H9 (cell line): ENCODE results near the gene INTS7. TPM values are rescaled to one million over a fixed set of nuclear protein-coding genes. Genes with fewer than 3 reads are reported as not detected.

Experiments used
- DNase-seq: peaks from one replicate; pipeline ENCODE4 v3.0.0-alpha.2; 2017
- H2AFZ ChIP-seq: one replicate; pipeline ENCODE4 v1.6.1; 2013; ENCODE audit warnings: mild to moderate bottlenecking, low read length, control low read depth, moderate library complexity
- H2AK5ac ChIP-seq: 2 replicates; pipeline ENCODE4 v1.6.1; 2013; ENCODE audit warnings: low read length, control low read depth, mixed read lengths; ENCODE audit not compliant: insufficient read length
- H2BK120ac ChIP-seq: one replicate; pipeline ENCODE4 v1.6.1; 2013; ENCODE audit warnings: low read depth, mild to moderate bottlenecking, low read length, control low read depth, inconsistent platforms; ENCODE audit not compliant: poor library complexity, severe bottlenecking
- H2BK12ac ChIP-seq: 2 replicates; pipeline ENCODE4 v1.6.1; 2013; ENCODE audit warnings: low read length, control low read depth, mixed read lengths, low read depth; ENCODE audit not compliant: insufficient read length
- H2BK15ac ChIP-seq: 2 replicates; pipeline ENCODE4 v1.6.1; 2013; ENCODE audit warnings: low read depth, low read length, control low read depth
- H2BK20ac ChIP-seq: one replicate; pipeline ENCODE4 v1.6.1; 2013; ENCODE audit warnings: low read depth, mild to moderate bottlenecking, low read length, control low read depth, inconsistent platforms; ENCODE audit not compliant: poor library complexity, severe bottlenecking
- H2BK5ac ChIP-seq: 2 replicates; pipeline ENCODE4 v1.6.1; 2013; ENCODE audit warnings: low read length, control low read depth, mixed read lengths; ENCODE audit not compliant: insufficient read length
- H3K14ac ChIP-seq: 2 replicates; pipeline ENCODE4 v1.6.1; 2013; ENCODE audit warnings: low read length, control low read depth; ENCODE audit not compliant: insufficient read depth
- H3K18ac ChIP-seq: 2 replicates; pipeline ENCODE4 v1.6.1; 2013; ENCODE audit warnings: low read depth, mild to moderate bottlenecking, mixed read lengths, low read length, control low read depth; ENCODE audit not compliant: insufficient read length
- H3K23ac ChIP-seq: 2 replicates; pipeline ENCODE4 v1.6.1; 2013; ENCODE audit warnings: low read length, control low read depth, mixed read lengths, low read depth; ENCODE audit not compliant: insufficient read length
- H3K23me2 ChIP-seq: 2 replicates; pipeline ENCODE4 v1.6.1; 2013; ENCODE audit warnings: low read depth, mild to moderate bottlenecking, mixed read lengths, low read length, control low read depth; ENCODE audit not compliant: insufficient read length, poor library complexity, severe bottlenecking
- H3K27ac ChIP-seq: 2 replicates; pipeline ENCODE4 v1.5.1; 2013; ENCODE audit warnings: low read length, control low read depth, mixed read lengths, low read depth; ENCODE audit not compliant: insufficient read length
- H3K27me3 ChIP-seq: 2 replicates; pipeline ENCODE4 v1.6.1; 2013; ENCODE audit warnings: low read length, control low read depth, inconsistent platforms; ENCODE audit not compliant: insufficient read depth
- H3K4ac ChIP-seq: 2 replicates; pipeline ENCODE4 v1.6.1; 2013; ENCODE audit warnings: low read depth, mild to moderate bottlenecking, control low read depth, inconsistent platforms, low read length, moderate library complexity
- H3K4me1 ChIP-seq: 2 replicates; pipeline ENCODE4 v1.6.1; 2013; ENCODE audit warnings: low read length, control low read depth, inconsistent platforms; ENCODE audit not compliant: insufficient read depth
- H3K4me2 ChIP-seq: 2 replicates; pipeline ENCODE4 v1.6.1; 2013; ENCODE audit warnings: low read length, control low read depth, mixed read lengths; ENCODE audit not compliant: insufficient read length, insufficient read depth
- H3K56ac ChIP-seq: 2 replicates; pipeline ENCODE4 v1.6.1; 2013; ENCODE audit warnings: low read depth, mild to moderate bottlenecking, mixed read lengths, low read length, control low read depth; ENCODE audit not compliant: insufficient read length
- H3K79me1 ChIP-seq: 2 replicates; pipeline ENCODE4 v1.6.1; 2013; ENCODE audit warnings: low read depth, mild to moderate bottlenecking, moderate library complexity, low read length, control low read depth, inconsistent platforms; ENCODE audit not compliant: insufficient read depth, poor library complexity, severe bottlenecking
- H3K79me2 ChIP-seq: 2 replicates; pipeline ENCODE4 v1.6.1; 2013; ENCODE audit warnings: low read length, control low read depth, inconsistent platforms; ENCODE audit not compliant: insufficient read depth
- H3K9ac ChIP-seq: 2 replicates; pipeline ENCODE4 v1.6.1; 2013; ENCODE audit warnings: low read length, control low read depth, mixed read lengths; ENCODE audit not compliant: insufficient read length; ENCODE audit errors: extremely low read depth
- H3K9me3 ChIP-seq: one replicate; pipeline ENCODE4 v1.6.1; 2013; ENCODE audit warnings: low read depth, low read length, inconsistent platforms; ENCODE audit not compliant: control insufficient read depth
- H3T11ph ChIP-seq: one replicate; pipeline ENCODE4 v1.6.1; 2013; ENCODE audit warnings: mild to moderate bottlenecking, low read length, control low read depth, inconsistent platforms
- H4K20me1 ChIP-seq: one replicate; pipeline ENCODE4 v1.6.1; 2013; ENCODE audit not compliant: control insufficient read depth, insufficient read length, insufficient read depth
- H4K5ac ChIP-seq: 2 replicates; pipeline ENCODE4 v1.6.1; 2013; ENCODE audit warnings: low read depth, mild to moderate bottlenecking, mixed read lengths, low read length, control low read depth; ENCODE audit not compliant: insufficient read length
- H4K8ac ChIP-seq: replicated peaks from 2 replicates; pipeline ENCODE4 v1.6.1; 2013; ENCODE audit warnings: low read length, control low read depth, mixed read lengths, low read depth; ENCODE audit not compliant: insufficient read length
- H4K91ac ChIP-seq: 2 replicates; pipeline ENCODE4 v1.6.1; 2013; ENCODE audit warnings: low read depth, mild to moderate bottlenecking, moderate library complexity, mixed read lengths, low read length, control low read depth; ENCODE audit not compliant: insufficient read length
- H3K27ac Mint-ChIP-seq, 3 experiments: 2 replicates in 2 of 3; 3 replicates in 1 of 3; pipeline ENCODE4 v1.8.0; 2020 to 2021; ENCODE audit warnings: mixed read lengths in 3 of 3, mild to moderate bottlenecking in 1 of 3, moderate library complexity in 1 of 3
- H3K27me3 Mint-ChIP-seq: 2 replicates; pipeline ENCODE4 v1.8.0; 2021; ENCODE audit warnings: low read depth, mild to moderate bottlenecking, moderate library complexity, mixed read lengths
- H3K36me3 Mint-ChIP-seq, 3 experiments: 2 replicates in 2 of 3; 3 replicates in 1 of 3; pipeline ENCODE4 v1.8.0; 2020 to 2021; ENCODE audit warnings: low read depth in 3 of 3, mixed read lengths in 3 of 3; ENCODE audit not compliant: insufficient read depth in 1 of 3
- H3K4me1 Mint-ChIP-seq, 2 experiments: 2 replicates each; pipeline ENCODE4 v1.8.0; 2020; ENCODE audit warnings: mixed read lengths in 2 of 2
- H3K4me3 Mint-ChIP-seq, 2 experiments: 2 replicates in 1 of 2; 3 replicates in 1 of 2; pipeline ENCODE4 v1.8.0; 2020 to 2021; ENCODE audit warnings: mild to moderate bottlenecking in 2 of 2, mixed read lengths in 2 of 2, moderate library complexity in 1 of 2
- H3K9me3 Mint-ChIP-seq, 2 experiments: 2 replicates in 1 of 2; 3 replicates in 1 of 2; pipeline ENCODE4 v1.8.0; 2020; ENCODE audit warnings: mild to moderate bottlenecking in 2 of 2, mixed read lengths in 2 of 2, moderate library complexity in 1 of 2
- CTCF ChIP-seq: fragments of 200-600 bp; sonication (generic); conservative IDR thresholded peaks from 3 replicates; pipeline ENCODE4 v1.8.0; 2021; ENCODE audit warnings: antibody characterized with exemption, mild to moderate bottlenecking
- whole genome bisulfite sequencing: extraction: QIAGEN DNeasy Blood & Tissue Kit; methylation state at CpG from one replicate; pipeline ENCODE4 v1.1.7; 2013; ENCODE audit warnings: missing lambda C conversion rate, low lambda C conversion rate, mixed read lengths; ENCODE audit not compliant: insufficient read length; ENCODE audit errors: extremely low coverage; 5-methylcytosine and 5-hydroxymethylcytosine counted together
- total RNA-seq: library from RNA; stranded (reverse); gene quantifications from 2 replicates; pipeline ENCODE4 v1.2.1, GENCODE V29; 2021

INTS7 gene
- total RNA-seq, 1 experiment from 2014 or later, result 32.3 TPM

DNA sequence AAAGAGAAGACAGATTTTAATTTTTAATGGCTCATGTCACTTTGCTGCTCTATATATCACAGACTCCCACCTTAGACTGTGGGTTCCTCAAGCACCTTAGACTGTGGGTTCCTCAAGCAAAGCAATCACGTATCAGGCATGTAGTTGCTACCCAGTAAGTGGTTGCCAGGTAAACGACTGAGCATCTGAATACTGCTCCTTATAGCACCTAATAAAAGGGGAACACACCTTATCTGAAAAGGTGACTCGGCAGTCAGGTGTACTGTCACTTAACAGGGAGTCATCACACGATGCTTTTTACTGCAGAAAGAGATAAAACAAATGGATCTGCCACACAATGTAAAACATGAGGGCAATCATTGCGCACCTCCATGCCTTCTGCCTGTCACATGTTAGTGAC, 112.3 kb downstream of the INTS7 start:
- no peak overlapping the region for H3K56ac ChIP-seq
- H2BK12ac ChIP-seq, result no peak overlapping the region
- H3K23me2 ChIP-seq, result no peaks in the 10 kb centered on the region
- no CpG with 5 or more reads among the region's 5 CpGs for WGBS
- no peak overlapping the region for H3T11ph ChIP-seq
- no peaks in the 10 kb centered on the region for H3K9me3 Mint-ChIP-seq
- H4K8ac ChIP-seq, result no peak overlapping the region
- H4K20me1 ChIP-seq, result no peaks in the 10 kb centered on the region
- H2AK5ac ChIP-seq, result no peak overlapping the region
- H3K4me2 ChIP-seq, result no peak overlapping the region
- H2AFZ ChIP-seq, result no peak overlapping the region
- H2BK15ac ChIP-seq, result no peak overlapping the region
- H3K9me3 ChIP-seq, result no peaks in the 10 kb centered on the region
- no peaks in the 10 kb centered on the region; the same call in 1 of the 2 replicates for H3K4me1 ChIP-seq
- H3K4me3 Mint-ChIP-seq, result no peak overlapping the region
- H2BK5ac ChIP-seq, result no peak overlapping the region
- no peaks in the 10 kb centered on the region for H3K79me2 ChIP-seq
- no peak overlapping the region for H4K5ac ChIP-seq
- H3K4me1 Mint-ChIP-seq, result peaks cover 15 to 30% of the 10 kb centered on the region in 2 experiments
- H3K79me1 ChIP-seq, result no peaks in the 10 kb centered on the region
- no peak overlapping the region for H3K27ac Mint-ChIP-seq
- H3K27ac ChIP-seq, result no peak overlapping the region
- H2BK20ac ChIP-seq, result no peak overlapping the region
- peaks cover 3% of the 10 kb centered on the region for H3K27me3 Mint-ChIP-seq
- no peak overlapping the region for H3K23ac ChIP-seq
- H3K14ac ChIP-seq, result no peak overlapping the region
- H3K4ac ChIP-seq, result no peak overlapping the region
- no peak overlapping the region for H3K18ac ChIP-seq
- H3K9ac ChIP-seq, result no peak overlapping the region
- H3K36me3 Mint-ChIP-seq, result no peaks in the 10 kb centered on the region
- H2BK120ac ChIP-seq, result no peak overlapping the region
- no peak for TF ChIP-seq CTCF
- no peaks in the 10 kb centered on the region for H3K27me3 ChIP-seq
- no peak overlapping the region for H4K91ac ChIP-seq
- no peak for DNase-seq
